GM12873 (cell line): ENCODE measurements around the gene PTPRN2.

ENCODE experiments used
- CTCF ChIP-seq: IDR thresholded peaks from 2 replicates; pipeline ENCODE4 v1.5.1; 2012; ENCODE audit warnings: low read depth, mild to moderate bottlenecking, moderate library complexity, low read length, control low read depth; ENCODE audit not compliant: insufficient read depth; ENCODE audit errors: missing control alignments

PTPRN2 gene

DNA sequence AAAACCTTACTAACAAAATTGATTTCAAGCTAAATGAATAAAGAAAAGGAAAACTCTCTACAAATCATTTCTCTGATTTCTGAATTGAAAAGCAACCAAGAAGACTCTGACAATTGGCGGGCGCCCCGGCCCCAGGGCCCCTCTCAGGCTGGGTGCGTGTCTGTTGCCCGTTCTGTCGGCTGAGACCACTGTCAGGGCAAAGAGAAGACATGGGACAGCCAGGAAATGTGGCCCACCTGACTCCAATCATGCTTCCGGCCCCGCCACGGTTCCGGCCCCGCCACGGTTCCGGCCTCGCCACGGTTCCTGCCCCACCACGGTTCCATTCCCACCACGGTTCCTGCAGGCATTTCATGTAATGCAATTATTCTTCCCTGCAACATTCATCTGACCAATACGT is 115.9 kb downstream of the PTPRN2 start:
- TF ChIP-seq CTCF: no peak

DNA sequence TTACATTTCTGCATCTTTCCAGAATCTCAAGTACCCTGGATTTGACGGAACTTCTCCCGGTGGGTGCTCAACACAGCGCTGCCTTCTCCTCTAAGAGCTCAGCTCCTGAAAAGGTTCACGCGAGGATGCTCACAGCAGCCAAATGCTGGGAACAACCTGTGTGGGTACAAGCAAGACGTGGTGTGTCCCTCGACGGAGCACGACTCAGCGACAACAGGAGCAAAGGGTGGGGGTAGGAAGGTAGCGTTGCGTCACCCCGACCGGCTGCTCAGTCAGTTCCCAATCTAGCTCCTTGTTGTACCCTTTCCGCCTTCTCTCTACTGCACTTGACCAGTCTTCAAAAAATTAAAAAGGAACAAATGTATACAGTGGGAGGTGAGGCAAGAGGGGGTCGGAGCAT is 117.3 kb downstream of the PTPRN2 start:
- TF ChIP-seq CTCF: no peak

DNA sequence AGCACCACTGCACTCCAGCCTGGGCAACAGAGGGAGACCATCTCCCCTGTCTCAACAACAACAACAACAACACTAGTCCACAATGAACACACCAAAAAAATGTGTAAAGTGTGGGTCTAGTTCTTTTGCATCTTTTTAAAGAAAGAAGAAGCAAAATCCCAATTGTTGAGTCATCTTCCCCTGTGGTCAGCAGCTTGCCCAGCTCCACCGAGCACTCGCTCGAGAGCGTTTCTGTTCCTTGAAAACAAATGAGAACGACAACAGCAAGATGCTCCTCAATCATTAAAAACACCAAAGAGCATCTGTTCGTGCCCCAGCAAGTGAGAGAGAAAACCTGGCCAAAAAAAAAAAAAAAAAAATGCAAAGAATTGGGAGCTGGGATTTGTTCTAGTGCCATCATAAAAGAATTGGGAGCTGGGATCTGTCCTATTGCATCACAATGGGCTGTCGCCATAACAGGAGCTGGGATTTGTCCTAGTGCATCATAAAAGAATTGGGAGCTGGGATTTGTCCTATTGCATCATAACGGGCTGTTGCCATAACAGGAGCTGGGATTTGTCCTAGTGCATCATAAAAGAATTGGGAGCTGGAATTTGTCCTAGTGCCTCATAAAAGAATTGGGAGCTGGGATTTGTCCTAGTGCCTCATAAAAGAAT is 118.1 kb downstream of the PTPRN2 start:
- no peak for TF ChIP-seq CTCF

DNA sequence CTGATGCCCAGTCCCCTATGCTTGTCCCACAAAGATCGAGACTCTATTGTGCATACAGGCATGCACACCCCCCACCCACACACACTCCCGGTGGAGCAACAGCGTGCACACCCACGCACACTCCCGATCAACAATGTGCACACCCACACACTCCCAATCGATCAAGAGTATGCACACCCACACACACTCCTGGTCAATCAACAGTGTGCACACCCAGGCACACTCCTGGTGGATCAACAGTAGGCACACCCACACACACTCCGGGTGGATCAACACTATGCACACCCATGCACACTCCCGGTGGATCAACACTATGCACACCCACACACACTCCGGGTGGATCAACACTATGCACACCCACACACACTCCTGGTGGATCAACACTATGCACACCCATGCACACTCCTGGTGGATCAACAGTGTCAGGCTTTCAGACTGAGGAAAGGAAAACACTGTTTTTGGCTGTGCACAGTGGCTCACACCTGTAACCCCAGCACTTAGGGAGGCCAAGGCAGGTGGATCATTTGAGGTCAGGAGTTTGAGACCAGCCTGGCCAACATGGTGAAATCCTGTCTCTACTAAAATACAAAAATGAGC is 118.8 kb downstream of the PTPRN2 start:
- TF ChIP-seq CTCF: no peak

DNA sequence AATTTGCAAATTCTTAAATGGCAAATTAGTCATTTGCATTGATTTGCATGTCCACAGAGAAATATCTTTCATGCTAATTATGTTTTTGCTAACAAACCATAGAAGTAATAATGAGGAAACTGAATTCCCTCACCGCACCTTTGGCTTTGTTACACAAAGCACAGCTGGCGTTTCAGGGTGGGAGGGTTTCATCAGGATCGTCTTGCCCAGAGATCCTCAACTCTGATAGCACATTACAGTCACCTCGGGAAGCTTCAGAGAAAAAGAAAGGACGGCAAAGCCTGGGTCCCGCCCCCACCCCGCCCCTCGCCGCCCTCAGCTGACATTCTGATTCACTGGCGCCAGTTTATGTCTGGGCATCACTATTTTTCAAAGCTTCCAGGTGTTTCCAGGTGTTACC is 119.4 kb downstream of the PTPRN2 start:
- no peak for TF ChIP-seq CTCF

DNA sequence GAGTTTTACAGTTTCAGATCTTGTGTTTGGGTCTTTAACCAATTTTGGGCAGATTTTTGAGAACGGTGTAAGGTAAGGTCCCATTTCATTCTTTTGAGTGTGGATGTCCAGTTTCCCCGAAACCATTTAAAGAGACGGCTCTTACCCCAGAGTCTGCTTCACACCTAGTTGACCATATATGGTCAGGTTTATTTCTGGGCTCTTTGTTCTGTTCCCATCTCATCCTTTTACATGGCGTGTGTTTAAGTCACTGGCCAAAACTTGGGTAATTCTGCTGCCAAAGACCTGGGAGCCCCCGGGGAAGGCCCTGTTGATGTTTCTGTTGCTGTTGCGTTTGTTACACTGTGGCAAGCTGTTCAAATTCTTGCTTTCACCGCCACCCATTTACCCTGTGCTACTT is 120.1 kb downstream of the PTPRN2 start:
- no peak for TF ChIP-seq CTCF

GRCh38 chr7:158463317-158463716 is 124.3 kb downstream of the PTPRN2 start:
- no peak for TF ChIP-seq CTCF
